HG03460 (cell line): ENCODE measurements around the gene PNMA5.

Experiments used
- ATAC-seq: cut with Tn5 transposase; IDR thresholded peaks from one replicate; pipeline ENCODE4 v1.9.1; 2021; ENCODE audit not compliant: unreplicated experiment

Gene PNMA5

DNA sequence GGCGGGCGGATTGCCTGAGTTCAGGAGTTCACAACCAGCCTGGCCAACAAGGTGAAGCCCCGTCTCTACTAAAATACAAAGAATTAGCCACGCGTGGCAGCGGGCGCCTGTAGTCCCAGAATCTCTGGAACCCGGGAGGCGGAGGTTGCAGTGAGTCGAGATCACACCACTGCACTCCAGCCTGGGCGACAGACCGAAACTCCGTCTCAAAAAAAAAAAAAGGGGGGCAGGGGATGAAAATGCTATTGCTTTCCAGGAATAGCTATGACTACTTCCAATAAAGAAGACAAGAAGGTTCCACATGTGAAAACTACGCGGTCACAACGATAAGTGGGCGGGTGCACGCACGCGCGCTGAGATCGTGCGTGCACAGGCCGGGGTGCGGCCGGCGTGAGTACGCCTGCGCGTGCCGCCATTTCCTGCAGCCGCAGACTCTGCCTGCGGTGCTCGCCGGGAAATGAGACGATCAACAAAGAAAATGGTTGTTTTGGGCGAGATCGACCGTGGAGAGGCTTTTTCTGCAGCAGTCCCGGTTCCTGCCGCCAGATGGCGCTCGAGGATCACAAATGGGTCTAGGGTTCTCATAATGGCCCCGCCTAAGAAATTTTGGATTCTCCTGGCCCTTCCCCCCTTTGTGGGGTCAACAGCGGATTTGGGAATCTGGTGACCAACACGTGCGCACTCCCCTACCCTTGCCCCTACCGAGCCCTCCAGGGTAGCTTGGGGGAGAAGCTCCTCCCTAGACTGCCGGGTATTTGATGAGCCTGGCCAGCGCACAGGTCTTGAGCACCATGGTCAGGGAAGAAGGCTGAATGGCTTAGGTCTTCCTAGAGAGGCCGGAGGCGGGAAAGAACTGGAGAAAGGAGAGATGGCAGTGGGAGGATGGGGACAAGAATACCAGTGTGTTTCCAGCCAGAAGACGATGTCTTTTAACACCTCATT, 35.1 kb downstream of the PNMA5 start:
- peak; percentile 97 for ATAC-seq

DNA sequence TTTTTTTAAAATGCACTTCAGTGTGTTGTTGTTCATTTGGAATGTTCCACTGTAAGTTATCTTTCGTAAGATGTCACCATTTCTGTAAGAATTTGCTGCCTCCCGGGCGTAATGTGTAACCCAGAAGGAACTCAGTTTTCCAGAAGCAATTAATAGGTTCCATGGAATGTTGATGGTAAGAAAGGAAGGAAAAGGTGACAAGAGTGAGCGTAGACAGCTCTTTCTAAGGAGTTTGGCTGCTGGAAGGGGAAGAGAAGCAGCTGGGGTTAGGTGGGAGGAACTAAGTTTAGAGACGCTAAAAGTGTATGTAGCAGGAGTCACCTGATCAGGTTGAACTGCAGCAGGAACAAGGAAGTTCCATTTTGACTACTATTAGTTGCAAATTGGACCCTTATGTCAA, 35.9 kb downstream of the PNMA5 start:
- ATAC-seq = no peak

DNA sequence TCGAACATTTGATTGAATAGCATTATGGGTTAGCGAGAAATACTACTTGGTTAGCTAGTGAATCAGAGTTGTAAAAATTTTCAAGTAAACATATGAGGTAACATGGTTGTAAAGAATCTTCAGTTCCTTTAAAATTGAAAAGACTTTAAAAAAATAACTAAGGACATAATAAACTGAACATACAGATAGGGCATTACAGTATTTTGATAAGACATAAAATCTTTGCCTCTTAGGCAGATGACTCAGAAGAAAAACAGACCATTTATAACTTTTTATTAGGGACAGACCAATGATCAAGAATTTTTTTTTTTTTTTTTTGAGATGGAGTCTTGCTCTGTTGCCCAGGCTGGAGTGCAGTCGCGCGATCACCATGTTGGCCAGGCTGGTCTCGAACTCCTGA, 43.1 kb downstream of the PNMA5 start:
- no peak for ATAC-seq

DNA sequence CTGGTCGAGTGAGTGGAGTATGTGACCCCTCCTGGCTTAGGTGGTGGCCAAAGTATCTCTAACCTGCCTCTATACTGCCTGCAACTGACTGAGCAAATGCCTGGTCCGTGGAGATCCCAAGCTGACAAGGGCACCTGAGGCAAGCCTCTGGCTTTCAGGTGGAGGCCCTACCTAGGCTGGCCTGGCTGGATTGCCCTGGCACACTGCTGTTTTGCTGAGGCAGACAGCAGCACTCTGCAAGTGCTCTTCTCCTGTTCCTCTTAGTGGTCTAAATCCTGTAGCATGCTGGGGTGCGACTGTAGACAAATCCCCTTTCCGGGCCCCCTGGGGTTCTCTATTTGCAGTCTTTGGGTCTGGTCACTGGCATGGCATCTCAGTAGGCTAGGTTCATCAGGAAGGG, 44.8 kb downstream of the PNMA5 start:
- no peak for ATAC-seq

DNA sequence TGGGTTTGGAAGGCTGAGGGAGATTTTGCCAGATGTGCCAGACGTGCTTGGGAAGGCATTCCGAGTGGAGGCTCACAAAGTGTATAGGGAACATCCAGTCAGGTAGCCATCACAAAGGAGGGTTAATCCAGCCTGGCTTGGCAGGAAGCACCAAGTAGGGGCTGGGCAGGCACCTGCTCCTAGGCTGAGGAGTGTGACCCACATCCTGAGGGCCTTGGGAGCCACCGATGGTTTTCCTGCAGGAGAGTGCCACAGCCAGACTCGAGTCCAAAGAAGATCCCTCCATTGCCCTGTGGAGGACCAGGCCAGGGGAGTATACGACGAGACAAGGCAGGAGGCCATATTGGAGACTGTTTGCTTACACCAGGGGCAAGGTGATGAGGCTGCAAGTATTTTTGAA, 47.2 kb downstream of the PNMA5 start:
- ATAC-seq = no peak

DNA sequence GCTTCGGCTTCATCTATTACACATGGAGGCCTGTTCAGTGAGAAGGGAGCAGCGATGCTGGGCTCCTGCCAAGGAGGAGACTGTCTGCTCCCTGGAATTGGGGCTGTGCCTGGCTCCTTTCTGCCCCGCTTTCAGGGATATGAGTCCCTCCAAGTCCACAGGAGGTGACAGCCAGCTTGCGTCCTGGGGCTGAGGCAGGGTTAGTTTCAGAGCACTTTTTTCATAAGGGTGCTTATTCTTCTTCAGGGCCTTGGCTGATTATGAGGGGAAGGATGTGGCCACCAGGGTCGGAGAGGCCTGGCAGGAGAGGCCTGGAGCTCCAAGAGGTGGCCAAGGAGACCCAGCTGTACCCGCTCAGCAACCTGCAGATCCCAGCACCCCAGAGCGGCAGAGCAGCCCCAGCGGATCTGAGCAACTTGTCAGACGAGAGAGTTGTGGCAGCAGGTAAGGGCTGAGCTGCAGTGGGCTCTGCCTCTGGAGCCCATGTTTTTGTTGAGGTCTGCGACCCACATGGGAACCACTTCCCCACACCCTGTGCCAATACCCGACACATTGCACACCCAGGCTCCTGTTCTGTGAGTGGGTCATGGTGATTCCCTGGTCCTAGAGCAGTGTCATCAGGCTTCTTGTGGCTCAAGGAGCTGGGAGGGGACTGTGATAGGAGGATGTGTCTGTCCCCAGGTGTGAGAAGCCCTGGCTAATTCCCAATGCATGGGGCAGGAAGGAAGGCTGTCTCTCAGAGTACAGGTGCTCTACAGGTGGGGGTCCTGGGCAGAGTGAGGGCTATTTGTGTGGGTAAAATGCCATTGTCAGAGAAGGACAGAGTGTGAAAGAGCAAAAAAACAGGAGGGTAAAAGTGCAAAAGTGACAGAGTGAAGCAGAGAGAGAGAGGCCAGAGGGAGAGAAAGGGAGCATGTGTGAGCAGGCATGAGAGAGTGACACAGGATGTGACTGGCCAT, 48.6 kb downstream of the PNMA5 start:
- ATAC-seq = no peak

DNA sequence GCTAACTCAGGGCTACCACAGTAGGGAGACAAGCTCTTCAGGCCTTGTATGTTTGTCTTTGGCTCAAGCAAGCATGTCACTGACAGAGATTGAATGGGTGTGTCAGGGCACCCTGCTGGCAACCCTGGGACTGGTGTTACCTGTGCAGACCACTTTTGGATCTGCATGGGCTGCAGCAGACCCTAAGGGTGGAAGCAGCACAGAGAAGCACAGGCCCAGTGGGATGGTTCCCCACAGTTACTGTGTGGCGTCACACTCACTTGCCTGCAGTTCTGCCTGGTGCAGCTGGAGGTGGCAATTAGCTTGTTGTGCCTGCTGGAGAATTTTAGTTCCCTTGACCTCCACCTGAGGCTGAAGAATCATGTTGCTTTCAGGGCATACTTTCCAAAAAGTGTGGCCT, 50.1 kb downstream of the PNMA5 start:
- ATAC-seq = no peak

DNA sequence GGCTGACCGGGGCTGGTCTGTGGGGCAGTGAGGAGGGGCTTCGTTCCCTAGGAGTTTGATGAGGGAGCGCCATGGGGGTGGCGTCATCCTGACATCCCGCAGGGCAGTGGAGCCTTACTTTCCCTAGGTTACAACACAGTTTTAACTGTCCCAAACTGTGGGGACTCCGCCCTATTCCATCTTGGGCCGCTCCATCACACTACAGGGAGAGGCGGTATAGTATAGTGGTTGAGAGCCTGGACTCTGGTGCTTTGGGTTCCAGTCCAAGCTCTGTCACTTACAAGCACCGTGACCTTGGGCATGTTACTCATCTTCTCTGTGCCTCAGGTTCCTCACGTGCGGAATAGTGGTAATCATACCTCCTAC, 51.9 kb downstream of the PNMA5 start:
- ATAC-seq = no peak

DNA sequence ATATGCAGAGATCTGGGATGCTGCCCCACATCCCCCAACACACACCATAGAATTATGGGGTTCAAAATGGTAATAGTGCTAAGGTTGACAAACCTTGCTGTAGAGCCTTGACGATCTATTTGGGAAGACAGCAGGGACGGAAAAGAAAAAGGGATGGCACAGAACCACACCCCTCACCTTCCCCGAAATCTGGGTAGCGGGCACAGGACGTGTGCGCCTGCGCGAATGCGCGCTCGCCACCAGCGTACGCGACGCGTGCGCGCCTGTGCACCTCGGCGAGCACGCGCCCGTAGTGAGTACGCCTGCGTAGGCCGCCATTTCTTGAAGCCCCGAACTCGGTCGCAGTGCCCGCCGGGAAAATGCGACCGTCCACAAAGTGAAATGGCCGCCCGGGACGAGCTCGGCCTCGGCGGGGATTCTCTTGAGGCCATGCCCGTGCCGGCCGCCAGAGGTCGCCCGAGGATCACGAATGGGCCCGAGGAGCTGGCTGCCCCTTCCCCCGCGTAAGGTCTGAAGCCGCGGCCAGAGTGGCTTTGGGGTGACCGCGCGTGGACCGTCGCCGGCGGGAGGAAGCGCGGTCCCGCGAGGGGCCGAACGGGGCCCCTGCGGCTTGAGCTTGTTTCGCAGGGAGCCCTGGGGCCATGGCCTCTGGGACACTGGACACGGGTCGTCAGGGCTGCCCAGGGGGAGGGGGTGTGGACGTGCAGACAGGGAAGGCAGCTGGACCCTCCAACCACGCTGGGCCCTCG, 52.4 kb downstream of the PNMA5 start:
- ATAC-seq = peak; percentile 95
